CD8-positive, alpha-beta memory T cell (primary cell): Measurements from ENCODE around the gene HOXD8. TPM values are rescaled to one million over a fixed set of nuclear protein-coding genes. Genes with fewer than 3 reads are reported as not detected.

ENCODE experiments used
- CTCF ChIA-PET: fragments of 350-600 bp; sonication (Branson Sonifier 250); formaldehyde crosslinking; loops from one replicate; lab custom pipeline; 2021; ENCODE audit warnings: antibody characterized with exemption; lab: Charles Lee
- POLR2A ChIA-PET: fragments of 350-600 bp; sonication (Branson Sonifier 250); formaldehyde crosslinking; loops from one replicate; lab custom pipeline; 2021; ENCODE audit warnings: antibody characterized with exemption; lab: Charles Lee
- DNase-seq, 5 donors: peaks; one replicate each; pipeline versions ENCODE4 v3.0.0 to v3.0.0-alpha.2; 2020 to 2022; ENCODE audit warnings: mixed read lengths in 1 of 5
- H3K27ac ChIP-seq: one replicate; pipeline ENCODE4 v1.7.0; 2013; ENCODE audit warnings: low read depth, mild to moderate bottlenecking, low read length, moderate library complexity
- H3K27me3 ChIP-seq: 2 replicates; pipeline ENCODE4 v1.7.0; 2013; ENCODE audit warnings: low read length, mild to moderate bottlenecking; ENCODE audit not compliant: insufficient read depth, poor library complexity, severe bottlenecking
- H3K36me3 ChIP-seq: 2 replicates; pipeline ENCODE4 v1.7.0; 2013; ENCODE audit warnings: mild to moderate bottlenecking, low read length, moderate library complexity; ENCODE audit not compliant: insufficient read depth
- H3K4me1 ChIP-seq: 2 replicates; pipeline ENCODE4 v1.7.0; 2013; ENCODE audit warnings: mild to moderate bottlenecking, low read length, moderate library complexity; ENCODE audit not compliant: insufficient read depth
- H3K4me3 ChIP-seq: 2 replicates; pipeline ENCODE4 v1.7.0; 2013; ENCODE audit warnings: mild to moderate bottlenecking, low read length
- H3K9me3 ChIP-seq: 2 replicates; pipeline ENCODE4 v1.7.0; 2013; ENCODE audit warnings: mild to moderate bottlenecking, low read length
- H3K27ac Mint-ChIP-seq, 8 donors: one replicate each; pipeline ENCODE4 v1.8.0; 2020 to 2021; ENCODE audit warnings: mixed read lengths in 8 of 8, mild to moderate bottlenecking in 6 of 8, inconsistent platforms in 3 of 8, moderate library complexity in 3 of 8
- H3K27me3 Mint-ChIP-seq, 2 donors: one replicate each; pipeline ENCODE4 v1.8.0; 2020 to 2021; ENCODE audit warnings: mixed read lengths in 2 of 2, mild to moderate bottlenecking in 1 of 2, moderate library complexity in 1 of 2
- H3K36me3 Mint-ChIP-seq, 3 donors: one replicate each; pipeline ENCODE4 v1.8.0; 2020 to 2021; ENCODE audit warnings: mixed read lengths in 3 of 3, inconsistent platforms in 1 of 3, mild to moderate bottlenecking in 1 of 3
- H3K4me1 Mint-ChIP-seq, 3 donors: one replicate each; pipeline ENCODE4 v1.8.0; 2020 to 2021; ENCODE audit warnings: mixed read lengths in 3 of 3, inconsistent platforms in 1 of 3, mild to moderate bottlenecking in 1 of 3
- H3K4me3 Mint-ChIP-seq, 7 donors: one replicate each; pipeline ENCODE4 v1.8.0; 2020 to 2021; ENCODE audit warnings: mixed read lengths in 7 of 7, mild to moderate bottlenecking in 6 of 7, moderate library complexity in 4 of 7, inconsistent platforms in 2 of 7
- H3K9me3 Mint-ChIP-seq, 5 donors: one replicate each; pipeline ENCODE4 v1.8.0; 2020 to 2022; ENCODE audit warnings: mixed read lengths in 5 of 5, mild to moderate bottlenecking in 3 of 5, moderate library complexity in 2 of 5, inconsistent platforms in 1 of 5
- polyA plus RNA-seq: library from polyadenylated mRNA; unstranded; fragments of 300-500 nt; fragmentation: Illumina TruSeq; gene quantifications from one replicate; pipeline ENCODE4 v1.2.3, GENCODE V29; 2021
- total RNA-seq, 2 experiments: library from RNA; stranded (reverse); gene quantifications; one replicate each; pipeline ENCODE4 v1.2.3, GENCODE V29; 2021

HOXD8 gene
- total and polyA plus RNA-seq, 3 experiments from 2014 or later: not detected

- Mint-ChIP-seq H3K36me3 (no peaks in the 10 kb centered on the region), H3K9me3 (peaks cover 0 to 30% (median 8%) of the 10 kb centered on the region in 5 donors), H3K27me3 (peaks cover 82 to 89% of the 10 kb centered on the region in 2 donors), H3K27ac (peak within 1 kb of the TSS in 4 of 8 donors; percentile 70 to 89 (median 81)), H3K4me3 (peak within 1 kb of the TSS; percentile 32 to 78 (median 58)), H3K4me1 (peaks cover 18 to 31% (median 25%) of the 10 kb centered on the region in 3 donors)
- Histone ChIP-seq H3K4me3 (no peak within 1 kb of the TSS), H3K36me3 (no peaks in the 10 kb centered on the region), H3K27me3 (peaks cover 78% of the 10 kb centered on the region), H3K4me1 (no peaks in the 10 kb centered on the region), H3K9me3 (no peaks in the 10 kb centered on the region), H3K27ac (no peak within 1 kb of the TSS)
- CTCF ChIA-PET: no interaction called here
- POLR2A ChIA-PET: no interaction called here
- DNase-seq: no peak
Observed at GRCh38 chr2:176106581-176107539, 22.6 kb upstream of the HOXD8 start, which contains the start of gene HOXD11. Gene HOXD11 (plus strand): TSS chr2:176107280. CDS start chr2:176107356, 76 bp downstream.

GRCh38 chr2:176107731-176108181 is 21.7 kb upstream of the HOXD8 start:
- ChIA-PET POLR2A (no interaction called here), CTCF (no interaction called here)
- peaks cover 18 to 31% (median 26%) of the 10 kb centered on the region in 3 donors for H3K4me1 Mint-ChIP-seq
- Histone ChIP-seq H3K4me3 (no peak overlapping the region), H3K9me3 (no peaks in the 10 kb centered on the region), H3K4me1 (no peaks in the 10 kb centered on the region), H3K27ac (no peak overlapping the region), H3K36me3 (no peaks in the 10 kb centered on the region), H3K27me3 (peaks cover 79% of the 10 kb centered on the region)
- peak overlapping the region in 1 of 7 donors; percentile 29 for H3K4me3 Mint-ChIP-seq
- H3K27ac Mint-ChIP-seq: no peak overlapping the region
- H3K27me3 Mint-ChIP-seq: peaks cover 83 to 89% of the 10 kb centered on the region in 2 donors
- H3K9me3 Mint-ChIP-seq: peaks cover 0 to 31% (median 8%) of the 10 kb centered on the region in 5 donors
- H3K36me3 Mint-ChIP-seq: no peaks in the 10 kb centered on the region
- DNase-seq: no peak

GRCh38 chr2:176109192-176109901 is 20.2 kb upstream of the HOXD8 start:
- Histone ChIP-seq H3K36me3 (no peaks in the 10 kb centered on the region), H3K4me1 (no peaks in the 10 kb centered on the region), H3K27ac (no peak overlapping the region), H3K9me3 (no peaks in the 10 kb centered on the region), H3K27me3 (peaks cover 81% of the 10 kb centered on the region), H3K4me3 (no peak overlapping the region)
- peaks cover 84 to 89% of the 10 kb centered on the region in 2 donors for H3K27me3 Mint-ChIP-seq
- peak overlapping the region in 4 of 7 donors; percentile 19 to 43 (median 34) for H3K4me3 Mint-ChIP-seq
- no peak for DNase-seq
- H3K27ac Mint-ChIP-seq: peak overlapping the region in 4 of 8 donors; percentile 22 to 84 (median 58)
- no peaks in the 10 kb centered on the region for H3K36me3 Mint-ChIP-seq
- H3K4me1 Mint-ChIP-seq: peaks cover 18 to 31% (median 26%) of the 10 kb centered on the region in 3 donors
- ChIA-PET POLR2A (no interaction called here), CTCF (interaction anchor here (1.5 to 2.1 kb wide), 2 partner anchors 18 to 24 kb away, joined by 4 to 9 read pairs; no protein-coding TSS in a partner anchor)
- H3K9me3 Mint-ChIP-seq: peaks cover 0 to 33% (median 8%) of the 10 kb centered on the region in 5 donors

GRCh38 chr2:176109946-176110345 is 19.6 kb upstream of the HOXD8 start:
- ChIA-PET CTCF (interaction anchor here (0.9 to 2.1 kb wide), 4 partner anchors 12 to 444 kb away, joined by 3 to 9 read pairs (median 4); no protein-coding TSS in a partner anchor), POLR2A (no interaction called here)
- H3K27ac ChIP-seq: no peak overlapping the region
- peak overlapping the region in 2 of 7 donors; percentile 12 to 29 for H3K4me3 Mint-ChIP-seq
- H3K9me3 ChIP-seq: no peaks in the 10 kb centered on the region
- no peak overlapping the region for H3K4me3 ChIP-seq
- H3K27ac Mint-ChIP-seq: peak overlapping the region in 2 of 8 donors; percentile 57 to 84
- H3K27me3 Mint-ChIP-seq: peaks cover 81 to 89% of the 10 kb centered on the region in 2 donors
- peaks cover 17 to 29% (median 26%) of the 10 kb centered on the region in 3 donors for H3K4me1 Mint-ChIP-seq
- no peaks in the 10 kb centered on the region for H3K36me3 Mint-ChIP-seq
- H3K36me3 ChIP-seq: no peaks in the 10 kb centered on the region
- H3K9me3 Mint-ChIP-seq: peaks cover 0 to 32% (median 8%) of the 10 kb centered on the region in 5 donors
- no peak for DNase-seq
- H3K27me3 ChIP-seq: peaks cover 81% of the 10 kb centered on the region
- no peaks in the 10 kb centered on the region for H3K4me1 ChIP-seq

GRCh38 chr2:176110415-176111308 is 18.8 kb upstream of the HOXD8 start:
- no peaks in the 10 kb centered on the region for H3K9me3 ChIP-seq
- no peaks in the 10 kb centered on the region for H3K36me3 ChIP-seq
- H3K4me1 ChIP-seq: no peaks in the 10 kb centered on the region
- Mint-ChIP-seq H3K4me3 (peak overlapping the region in 1 of 7 donors; percentile 29), H3K4me1 (peaks cover 16 to 26% (median 24%) of the 10 kb centered on the region in 3 donors), H3K27me3 (peaks cover 84 to 87% of the 10 kb centered on the region in 2 donors), H3K9me3 (peaks cover 0 to 31% (median 8%) of the 10 kb centered on the region in 5 donors), H3K27ac (peak overlapping the region in 2 of 8 donors; percentile 34 to 84), H3K36me3 (no peaks in the 10 kb centered on the region)
- DNase-seq: no peak
- POLR2A ChIA-PET: no interaction called here
- H3K27ac ChIP-seq: no peak overlapping the region
- no peak overlapping the region for H3K4me3 ChIP-seq
- CTCF ChIA-PET: interaction anchor here (0.9 to 2.1 kb wide), 6 partner anchors 8 to 443 kb away, joined by 3 to 9 read pairs (median 4); no protein-coding TSS in a partner anchor
- H3K27me3 ChIP-seq: peaks cover 81% of the 10 kb centered on the region

GRCh38 chr2:176111309-176111663 is 18.2 kb upstream of the HOXD8 start:
- Mint-ChIP-seq H3K9me3 (peaks cover 0 to 28% (median 8%) of the 10 kb centered on the region in 5 donors), H3K36me3 (no peaks in the 10 kb centered on the region), H3K4me1 (peaks cover 11 to 21% (median 18%) of the 10 kb centered on the region in 3 donors), H3K27ac (peak overlapping the region in 2 of 8 donors; percentile 26 to 84), H3K27me3 (peaks cover 83 to 86% of the 10 kb centered on the region in 2 donors), H3K4me3 (peak overlapping the region in 1 of 7 donors; percentile 29)
- Histone ChIP-seq H3K27ac (no peak overlapping the region), H3K4me3 (no peak overlapping the region), H3K9me3 (no peaks in the 10 kb centered on the region), H3K36me3 (no peaks in the 10 kb centered on the region), H3K4me1 (no peaks in the 10 kb centered on the region), H3K27me3 (peaks cover 81% of the 10 kb centered on the region)
- DNase-seq: no peak
- ChIA-PET CTCF (interaction anchor here (1.0 to 2.1 kb wide), 4 partner anchors 9 to 19 kb away, joined by 3 to 9 read pairs (median 4); no protein-coding TSS in a partner anchor), POLR2A (no interaction called here)
